Suppressor macrophage treated with lipopolysaccharide for 4 hours (primary cell): ENCODE results near the gene ACSL3.
A peak's percentile ranks its signal among the peaks of the same experiment; 100 is the strongest.

ENCODE experiments used
- DNase-seq: peaks from one replicate; pipeline ENCODE4 v3.0.0-alpha.2; 2020

Gene ACSL3

DNA sequence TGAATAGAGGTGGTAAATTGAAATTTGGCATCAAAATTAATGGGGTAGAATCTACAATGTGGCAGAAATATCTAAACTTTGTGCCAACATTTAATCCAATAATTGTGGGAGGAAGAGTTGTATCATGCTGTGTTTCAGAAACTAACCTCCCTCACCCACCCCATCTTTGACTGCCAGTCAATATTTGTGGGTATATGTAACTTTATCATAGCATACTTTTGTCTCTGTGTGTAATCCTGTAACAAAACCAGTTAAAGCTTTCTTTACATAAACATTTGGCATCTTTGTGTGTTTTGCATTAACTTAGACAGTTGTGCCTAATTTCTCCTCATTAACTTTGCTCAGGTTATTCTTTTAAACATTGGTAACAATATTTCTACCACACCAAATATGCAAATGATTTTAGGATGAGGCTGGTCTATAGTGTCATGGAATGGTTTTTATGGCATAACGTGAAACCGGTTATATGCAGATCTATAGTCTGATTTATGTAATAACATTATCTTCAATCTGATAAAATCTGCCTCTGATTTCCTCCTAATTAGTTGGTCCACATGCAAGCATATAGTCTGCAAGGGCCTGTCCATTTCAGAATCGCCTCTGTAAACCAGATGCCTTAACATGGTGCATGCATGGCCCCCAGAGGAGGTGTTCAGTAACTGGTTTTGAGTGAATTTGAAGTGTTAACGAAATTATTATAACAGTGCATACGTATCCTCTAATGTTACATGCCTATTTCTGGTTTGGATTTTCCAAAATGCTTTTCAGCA lies 84.3 kb downstream of the ACSL3 start:
- no peak for DNase-seq

DNA sequence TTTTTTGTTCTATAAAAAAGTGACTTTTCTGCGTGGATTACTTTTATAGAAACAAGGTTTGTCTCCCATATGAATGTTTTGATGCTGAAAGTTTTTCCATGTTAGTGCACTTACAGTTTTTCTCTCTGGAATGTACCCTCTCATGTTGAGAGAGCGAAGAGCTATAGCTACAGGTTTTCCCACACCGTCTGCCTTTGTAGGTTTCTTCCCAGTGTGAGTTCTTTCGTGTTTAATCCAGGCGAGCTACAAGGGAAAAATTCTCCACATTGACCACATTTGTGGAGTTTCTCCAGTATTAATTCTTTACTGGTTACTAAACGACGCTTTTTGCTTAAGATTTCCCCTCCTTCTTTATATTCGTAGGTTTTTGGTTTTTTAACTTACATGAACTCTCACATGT lies 85.1 kb downstream of the ACSL3 start:
- no peak for DNase-seq

DNA sequence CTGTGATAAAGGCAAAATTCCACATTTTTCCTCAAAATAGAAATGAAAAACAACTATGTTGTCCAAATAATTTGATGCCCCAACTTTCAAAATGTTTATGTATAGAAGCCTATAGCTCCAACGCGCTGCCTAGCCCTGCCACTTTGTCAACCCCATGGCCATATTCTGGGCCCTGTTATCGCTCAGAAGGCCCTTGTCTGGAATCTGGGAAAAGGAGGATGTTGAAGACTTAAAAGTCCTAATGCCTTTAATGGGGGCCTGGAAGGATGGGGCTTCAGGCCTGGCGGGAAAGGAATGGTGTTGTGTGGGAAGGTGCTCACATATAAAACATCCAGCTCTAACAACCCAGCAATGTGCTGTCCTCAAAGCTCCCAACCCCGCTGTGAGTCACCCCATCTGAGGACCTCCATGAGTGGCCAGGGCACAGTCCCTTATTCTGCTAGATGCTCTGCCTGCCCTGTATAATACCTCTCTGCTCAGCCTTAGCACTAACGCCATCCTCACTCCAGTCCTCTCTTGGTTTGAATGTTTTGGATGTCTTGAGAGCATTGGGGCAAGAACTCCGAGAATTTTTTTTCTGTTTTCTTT lies 86.0 kb downstream of the ACSL3 start:
- DNase-seq, result no peak

DNA sequence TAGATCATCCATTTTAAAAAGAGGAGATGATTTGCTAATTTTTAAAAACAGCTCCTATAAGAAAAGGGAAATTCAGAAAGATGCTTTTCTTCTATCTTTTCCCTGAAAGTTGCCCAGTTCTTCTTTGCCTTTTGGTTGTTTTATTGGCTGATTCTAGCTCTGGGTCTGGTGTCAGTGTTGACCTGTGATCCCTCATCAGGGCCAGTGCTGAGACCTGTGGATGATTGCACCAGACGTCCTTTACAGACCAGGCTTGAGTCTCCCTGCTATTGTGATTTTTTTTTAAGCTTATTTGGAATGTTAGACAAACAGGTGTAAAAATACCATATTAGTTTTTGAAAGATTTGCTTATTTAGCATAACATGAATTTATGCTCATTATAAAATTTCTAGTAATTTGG lies 88.2 kb downstream of the ACSL3 start:
- DNase-seq, result no peak

DNA sequence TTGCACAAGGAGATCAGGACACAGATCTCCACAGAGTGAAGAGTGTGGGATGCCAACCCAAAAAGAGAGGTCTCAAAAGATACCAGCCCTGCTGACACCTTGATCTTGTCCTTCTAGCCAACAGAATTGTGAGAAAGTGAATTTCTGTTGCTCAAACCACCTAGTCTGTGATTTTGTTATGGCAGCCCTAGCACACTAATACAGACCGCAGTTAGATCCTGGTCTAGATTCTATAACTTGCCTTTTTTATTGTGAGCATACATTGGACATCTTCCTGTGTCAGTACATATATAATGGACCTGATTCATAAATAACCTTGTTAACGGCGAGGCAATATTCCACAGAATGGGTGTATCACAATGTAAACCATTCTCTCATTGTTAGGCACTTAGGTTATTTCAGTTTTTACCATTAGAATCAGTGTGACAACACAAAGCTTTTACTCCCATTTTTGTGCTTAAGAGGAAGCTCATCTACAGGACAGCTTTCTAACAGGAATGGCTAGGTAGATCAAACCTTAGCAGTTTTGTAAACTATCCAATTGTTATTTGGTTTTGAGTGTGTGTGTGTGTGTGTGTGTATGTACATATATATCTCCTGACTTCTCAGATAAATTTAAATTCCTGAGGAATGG lies 89.0 kb downstream of the ACSL3 start:
- no peak for DNase-seq

DNA sequence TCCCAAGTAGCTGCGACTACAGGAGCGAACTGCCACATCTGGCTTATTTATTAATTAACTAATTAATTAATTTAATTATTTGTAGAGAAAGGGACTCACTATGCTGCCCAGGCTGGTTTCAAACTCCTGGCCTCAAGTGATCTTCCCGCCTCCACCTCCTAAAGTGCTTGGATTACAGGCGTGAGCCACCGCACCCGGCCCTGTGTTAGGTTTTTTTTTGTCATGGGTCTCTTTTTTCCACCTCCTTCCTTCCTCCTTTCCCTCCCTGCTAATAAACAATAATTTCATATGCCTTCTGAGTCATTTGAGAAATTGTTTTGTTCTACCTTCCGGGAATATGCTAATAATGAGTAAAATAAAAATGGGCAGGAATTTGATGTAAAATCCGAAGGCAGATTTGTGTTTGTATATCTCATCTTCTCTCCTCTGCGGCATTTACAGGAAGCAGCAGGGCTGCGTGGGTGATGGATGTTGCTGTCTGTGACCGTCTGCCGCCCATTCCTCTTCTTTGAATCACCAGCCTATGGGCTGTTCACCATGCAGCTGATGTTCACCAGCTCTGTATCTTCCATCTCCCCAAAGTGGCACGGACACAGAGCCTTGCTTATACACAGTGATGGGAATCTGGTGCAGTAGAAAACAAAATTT lies 89.9 kb downstream of the ACSL3 start:
- DNase-seq, result peak; percentile 35

DNA sequence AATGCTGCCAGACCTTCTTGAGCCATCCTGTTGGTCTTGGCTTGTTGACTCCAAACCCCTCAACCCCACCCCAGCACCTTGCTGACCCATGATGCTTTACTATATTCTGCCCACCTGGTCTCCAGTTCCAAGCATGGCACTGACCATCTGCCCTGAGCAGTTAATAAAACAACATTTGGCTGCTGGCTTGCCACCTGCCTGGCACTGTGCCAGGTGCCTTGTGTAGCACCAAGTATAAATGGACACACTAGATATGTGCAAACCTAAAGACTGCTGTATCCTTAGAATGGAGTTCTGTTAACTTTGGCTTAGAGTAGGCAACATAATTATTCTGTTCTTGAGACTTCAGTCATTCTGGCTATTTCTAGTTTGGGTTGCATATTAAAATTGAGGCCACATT lies 91.4 kb downstream of the ACSL3 start:
- DNase-seq, result no peak

DNA sequence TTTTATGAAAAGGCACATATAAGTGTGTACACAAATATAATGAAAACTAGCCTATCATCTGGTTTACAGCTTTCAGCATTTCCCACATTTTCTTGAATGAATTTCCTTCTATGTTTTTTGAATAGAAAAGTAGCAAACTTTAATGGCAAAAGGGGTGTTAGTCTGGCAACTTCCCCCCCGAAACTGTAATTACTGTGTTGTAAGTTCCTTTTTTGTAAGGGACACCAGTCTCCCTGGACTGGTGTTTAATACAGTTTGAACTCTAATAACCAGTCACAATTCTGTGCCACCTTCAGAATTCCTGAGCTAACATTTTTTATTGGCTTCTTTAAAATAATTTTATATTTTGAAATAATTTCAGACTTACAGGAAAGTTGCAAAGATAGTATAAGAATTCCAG lies 94.2 kb downstream of the ACSL3 start:
- peak; percentile 51 for DNase-seq

DNA sequence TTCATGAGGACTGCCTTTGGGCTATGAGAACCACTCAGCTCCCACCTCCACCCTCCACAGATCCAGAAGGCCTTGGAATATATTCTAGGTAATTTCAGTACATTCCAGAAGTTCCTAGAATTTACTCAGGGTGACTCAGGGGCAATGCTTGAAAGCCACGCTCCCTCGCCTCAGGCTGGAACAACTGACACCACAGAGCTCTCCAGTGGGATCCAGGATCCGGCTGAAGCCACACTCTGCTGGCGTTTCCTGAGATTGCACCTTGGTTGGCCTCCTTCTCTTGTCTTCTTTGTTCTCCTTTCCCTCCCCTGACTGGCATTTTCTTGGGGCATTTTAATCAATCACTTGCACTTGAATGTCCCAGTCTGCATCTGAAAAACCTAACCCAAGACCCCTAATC lies 98.5 kb downstream of the ACSL3 start:
- DNase-seq, result no peak

DNA sequence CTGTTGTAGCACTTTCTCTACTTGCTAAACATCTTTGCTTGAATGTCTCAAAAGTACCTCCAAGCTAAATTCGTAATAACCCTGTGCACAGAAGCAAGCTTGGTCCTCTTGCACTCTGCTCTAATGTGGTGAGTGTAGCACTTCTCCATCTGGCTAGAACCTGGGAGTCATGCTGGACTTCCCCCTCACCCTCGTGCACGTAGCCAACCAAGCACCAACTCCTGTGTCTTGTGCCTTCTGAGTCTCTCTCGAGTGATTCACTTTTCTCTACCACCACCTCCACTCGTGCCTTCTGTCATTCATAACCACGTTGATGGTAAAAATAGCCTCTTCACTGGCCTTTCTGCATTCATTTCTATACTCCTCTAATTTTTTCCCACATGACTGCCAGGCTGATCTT lies 99.3 kb downstream of the ACSL3 start:
- DNase-seq, result peak; percentile 76

DNA sequence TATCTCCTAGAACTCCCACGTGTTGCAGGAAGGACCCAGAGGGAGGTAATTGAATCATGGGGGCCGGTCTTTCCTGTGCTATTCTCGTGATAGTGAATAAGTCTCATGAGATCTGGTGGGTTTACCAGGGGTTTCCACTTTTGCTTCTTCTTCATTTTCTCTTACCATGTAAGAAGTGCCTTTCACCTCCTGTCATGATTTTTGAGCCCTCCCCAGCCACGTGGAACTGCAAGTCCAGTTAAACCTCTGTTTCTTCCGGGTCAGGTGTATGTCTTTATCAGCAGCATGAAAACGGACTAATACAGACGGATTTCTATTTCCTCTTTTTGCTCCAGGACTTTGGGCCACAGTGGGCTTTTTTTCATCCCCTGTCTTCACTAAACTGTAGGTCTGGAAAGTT lies 102.8 kb downstream of the ACSL3 start:
- DNase-seq, result no peak

DNA sequence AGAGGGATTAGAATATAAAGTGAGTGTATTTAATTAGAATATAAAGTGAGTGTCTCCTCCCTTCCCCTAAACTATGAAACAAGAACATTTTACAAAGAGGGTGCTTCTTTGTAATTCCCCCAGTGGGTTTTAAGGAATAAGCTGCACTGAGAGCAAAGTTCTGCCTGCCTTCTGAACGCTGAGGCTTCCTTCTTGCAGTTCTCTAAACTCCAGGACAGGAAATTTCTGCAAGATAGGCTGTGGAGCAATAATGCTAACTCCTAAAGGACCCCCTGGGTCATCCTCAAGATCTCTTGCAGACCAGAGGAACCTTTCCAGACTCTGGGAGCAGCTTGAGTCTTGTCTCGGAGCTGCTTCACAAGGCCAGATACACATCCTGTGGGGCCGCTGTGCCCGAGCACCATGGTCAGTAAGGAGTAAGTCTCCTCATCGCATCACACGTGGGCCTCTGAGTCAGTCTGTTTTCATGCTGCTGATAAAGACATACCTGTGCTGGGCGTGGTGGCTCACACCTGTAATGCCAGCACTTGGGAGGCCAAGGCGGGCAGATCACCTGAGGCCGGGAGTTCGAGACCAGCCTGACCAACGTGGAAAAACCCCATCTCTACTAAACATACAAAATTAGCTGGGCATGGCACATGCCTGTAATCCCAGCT lies 103.7 kb downstream of the ACSL3 start:
- DNase-seq, result no peak

DNA sequence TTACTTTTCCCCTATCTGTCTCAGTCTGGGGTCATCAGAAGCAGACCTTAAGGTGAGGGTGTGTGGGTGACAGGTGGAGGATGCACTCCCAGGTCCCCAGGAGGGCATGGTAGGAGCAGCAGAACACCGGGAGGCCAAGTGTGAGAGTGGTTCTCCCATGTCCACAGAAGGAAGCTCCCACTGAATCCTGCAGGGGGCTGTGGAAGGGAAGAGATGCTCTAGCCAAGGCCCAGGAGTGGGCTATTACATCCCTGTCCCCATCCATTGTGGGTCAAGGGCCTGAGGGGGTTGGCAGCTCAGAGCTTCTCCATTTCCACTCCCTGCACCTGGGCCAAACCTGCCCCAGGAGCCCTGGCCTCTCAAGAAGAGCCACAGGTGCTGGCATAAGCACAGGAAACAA lies 104.7 kb downstream of the ACSL3 start:
- DNase-seq, result no peak

DNA sequence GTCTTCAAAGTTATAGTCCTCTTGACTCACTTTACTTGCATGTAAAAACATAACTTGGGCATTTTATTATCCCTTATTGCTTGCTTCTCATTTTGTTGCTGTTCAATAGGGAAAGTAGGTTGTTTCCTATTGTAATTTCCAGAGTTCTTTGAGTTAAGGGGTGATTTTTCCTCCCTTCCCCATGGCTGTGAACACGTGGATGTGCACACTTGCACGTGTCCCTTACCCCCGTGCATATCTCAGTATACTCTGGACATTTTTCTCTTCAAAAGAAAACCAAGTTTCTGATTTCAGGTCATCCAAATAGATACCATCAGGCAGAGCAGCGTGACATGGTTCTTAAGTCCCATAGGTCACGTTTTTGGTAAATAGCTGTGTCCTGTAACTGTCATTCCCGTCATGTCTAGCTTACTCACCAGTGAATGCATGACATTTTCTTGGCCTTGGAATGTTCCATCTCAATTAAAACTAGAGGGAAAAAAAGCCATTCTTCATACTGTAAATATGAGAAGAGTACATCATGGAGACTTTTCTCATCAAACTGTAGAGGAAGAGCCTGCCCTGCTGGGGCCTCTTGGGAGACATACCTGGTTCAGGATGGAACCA lies 107.8 kb downstream of the ACSL3 start:
- no peak for DNase-seq

DNA sequence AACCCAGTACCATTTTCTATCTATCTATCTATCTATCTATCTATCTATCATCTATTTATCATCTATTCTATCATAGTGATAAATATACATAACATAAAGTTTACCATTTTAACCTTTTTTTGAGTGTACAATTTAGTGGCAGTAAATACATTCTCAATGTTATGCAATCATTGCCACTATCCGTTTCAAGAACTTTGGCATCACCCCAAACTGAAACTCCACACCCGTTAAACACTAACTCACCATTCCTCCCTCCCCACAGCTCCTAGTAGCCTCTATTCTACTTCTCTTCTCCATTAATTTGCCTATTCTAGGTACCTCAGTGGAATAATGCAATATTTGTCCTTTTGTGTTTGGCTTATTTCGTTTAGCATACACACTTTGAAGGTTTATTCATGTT lies 108.7 kb downstream of the ACSL3 start:
- DNase-seq, result no peak

DNA sequence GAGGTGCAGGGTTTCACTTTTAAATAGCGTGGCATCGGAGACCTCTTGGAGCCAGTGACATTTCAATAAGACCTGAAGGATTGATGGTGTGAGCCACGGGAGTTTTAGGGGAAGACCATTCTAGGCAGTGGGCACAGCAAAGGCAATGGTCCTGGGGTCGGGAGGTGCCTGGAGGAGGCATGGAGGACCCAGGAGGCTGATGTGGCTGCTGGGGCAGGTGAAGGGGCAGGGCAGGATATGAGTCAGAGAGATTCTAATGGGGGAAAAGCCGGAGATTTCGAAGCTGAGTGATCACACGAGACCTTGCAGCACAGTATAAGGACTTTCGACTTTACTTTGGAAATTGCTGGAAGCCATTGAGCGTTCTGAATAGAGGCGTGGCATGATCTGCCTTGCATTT lies 111.6 kb downstream of the ACSL3 start:
- DNase-seq, result no peak

DNA sequence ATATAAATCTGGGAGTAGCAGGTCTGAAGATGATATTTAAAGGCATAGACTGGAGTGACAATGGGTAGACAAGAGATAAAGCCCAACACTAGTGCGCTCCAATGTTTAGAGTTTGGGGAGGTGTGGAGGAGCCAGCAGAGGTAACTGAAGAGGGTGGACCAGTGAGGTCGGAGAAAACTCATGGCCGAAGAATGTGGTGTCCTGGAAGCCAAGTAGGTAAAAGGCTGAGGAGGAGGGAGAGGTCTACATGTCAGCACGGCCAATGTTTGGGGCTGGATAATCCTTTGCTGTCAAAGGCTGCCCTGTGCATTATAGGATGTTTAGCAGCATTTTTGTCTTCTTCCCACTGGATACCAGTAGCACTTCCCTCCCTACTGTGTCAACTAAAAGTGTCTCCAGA lies 112.4 kb downstream of the ACSL3 start:
- DNase-seq, result no peak

DNA sequence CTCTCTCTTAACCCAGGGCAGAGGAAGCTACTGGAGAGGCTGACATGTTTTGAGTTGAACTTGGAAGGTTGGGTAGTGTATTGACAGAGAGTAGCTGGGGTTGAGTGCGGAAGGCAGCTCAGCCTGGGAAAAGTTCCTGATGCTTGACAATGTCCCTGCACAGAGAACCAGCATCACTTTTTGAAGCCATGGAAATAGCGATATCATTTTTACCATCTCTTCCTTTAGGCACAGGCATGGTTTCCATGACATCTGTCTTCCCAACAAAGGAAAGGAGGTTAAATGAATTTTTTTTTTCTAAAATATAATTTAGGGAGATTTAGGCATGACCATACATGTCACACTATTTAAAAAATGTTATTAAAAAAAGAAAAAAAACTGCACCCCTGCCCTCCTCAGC lies 112.9 kb downstream of the ACSL3 start:
- DNase-seq, result no peak

DNA sequence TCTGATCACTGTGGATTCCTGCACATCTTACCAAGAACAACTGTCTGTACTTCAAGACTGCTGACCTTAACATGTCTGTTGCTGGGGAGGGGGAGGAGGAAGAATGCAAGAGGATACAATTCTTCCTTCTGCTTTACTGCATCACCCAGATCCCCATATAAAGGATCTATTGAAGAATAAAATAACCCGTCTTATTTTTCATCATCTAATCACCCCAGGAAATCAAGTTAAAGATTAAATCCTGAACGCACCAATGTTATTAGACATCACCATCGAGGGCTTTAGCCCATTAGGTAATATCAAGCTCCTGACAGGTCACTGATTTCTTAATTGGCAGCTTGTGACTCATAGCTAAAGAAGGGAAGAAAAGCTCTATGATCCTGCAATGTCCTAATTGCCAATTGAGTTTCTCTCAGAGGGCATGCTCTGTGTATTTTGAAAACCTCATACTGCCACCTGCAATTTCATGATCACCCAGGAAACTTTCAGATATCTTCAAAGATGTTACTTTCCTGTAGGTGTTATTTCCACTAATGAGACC lies 115.8 kb downstream of the ACSL3 start:
- DNase-seq, result no peak

DNA sequence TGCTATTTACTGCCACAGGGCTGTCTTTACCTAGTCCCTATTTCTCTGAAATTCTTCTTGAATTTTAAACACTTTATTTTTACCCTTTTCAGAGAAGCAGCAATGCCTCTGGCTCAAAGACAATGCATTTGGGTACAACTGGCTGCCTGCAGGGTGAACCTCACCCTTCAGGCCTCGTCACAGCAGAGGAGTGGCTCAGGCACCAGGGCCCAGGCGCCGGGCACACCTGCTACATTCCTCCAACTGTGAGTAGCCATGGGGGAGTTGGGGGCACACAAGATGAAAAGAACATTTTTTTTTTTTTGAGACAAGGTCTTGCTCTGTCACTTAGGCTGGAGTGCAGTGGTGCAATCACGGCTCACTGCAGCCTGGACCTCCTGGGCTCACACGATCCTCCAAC lies 116.3 kb downstream of the ACSL3 start:
- no peak for DNase-seq

DNA sequence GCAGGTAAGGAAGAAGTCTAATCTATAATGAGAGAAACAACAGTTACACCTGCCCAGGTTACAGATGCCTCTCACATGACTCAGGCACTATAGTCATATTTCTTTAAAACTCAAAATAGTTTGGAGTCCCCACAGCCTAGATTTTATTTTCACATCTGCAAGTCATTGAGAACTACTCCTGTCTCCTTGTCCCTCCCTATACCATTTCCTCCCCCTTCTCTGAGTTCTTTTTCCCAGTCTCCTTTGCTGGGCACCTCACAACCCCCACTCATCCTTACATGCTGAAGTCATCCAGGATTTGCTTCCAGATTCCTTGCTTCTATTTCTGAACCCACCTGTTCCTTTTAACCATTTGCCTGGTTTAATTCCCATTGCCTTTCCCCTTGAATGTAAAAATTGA lies 118.0 kb downstream of the ACSL3 start:
- no peak for DNase-seq

DNA sequence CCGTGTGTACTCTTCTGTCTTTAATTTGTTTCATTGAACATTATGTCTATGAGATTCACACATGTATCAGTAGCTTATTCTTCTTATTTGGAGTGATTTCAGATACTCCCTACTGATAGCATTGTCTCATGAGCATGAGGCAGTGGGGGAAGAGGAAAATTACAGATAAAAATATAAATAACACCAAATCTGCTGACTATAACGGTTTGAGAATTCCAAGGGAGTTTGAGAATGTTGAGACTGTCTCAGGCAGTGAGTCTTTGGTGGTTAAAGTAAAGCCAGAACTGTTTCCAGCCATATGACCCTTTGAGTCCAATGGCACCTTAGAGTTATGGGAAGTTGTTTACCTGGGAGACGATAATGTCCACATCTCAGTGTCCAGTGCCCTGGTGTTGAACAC lies 118.6 kb downstream of the ACSL3 start:
- DNase-seq, result no peak
